ENCODE measurements around the gene ADGRB3. TPM values are rescaled to one million over a fixed set of nuclear protein-coding genes. Genes with fewer than 3 reads are reported as not detected.

The ADGRB3 gene
- polyA plus RNA-seq, 1 of the 3 experiments (the other 2 are of a cell fraction): 0.12 TPM

GRCh38 chr6:69007781-69008180, 372.7 kb downstream of the ADGRB3 start:
- Histone ChIP-seq H3K27me3 (ENCODE audit: insufficient read depth) (no peaks in the 10 kb centered on the region), H3F3A (replicated peaks; ENCODE audit: insufficient read depth) (no peaks in the 10 kb centered on the region), H3K4me2 (no peak overlapping the region), H3K36me3 (replicated peaks in 1 of 2; ENCODE audit: control insufficient read depth in 1 of 2, insufficient read depth in 2 of 2, low read length in 1 of 2) (no peaks in the 10 kb centered on the region), H3K9me3 (no peaks in the 10 kb centered on the region), H4K20me1 (ENCODE audit: insufficient read depth) (no peaks in the 10 kb centered on the region), H3K9ac (no peak overlapping the region), H2AFZ (ENCODE audit: low read depth) (no peak overlapping the region), H3K4me1 (ENCODE audit: control insufficient read depth in 1 of 2, insufficient read depth in 2 of 2, low read depth in 1 of 2, low read length in 1 of 2) (peaks cover 0 to under 1% of the 10 kb centered on the region in 2 experiments; a peak in 1 of 4 replicates), H3K4me3 (ENCODE audit: low read depth in 2 of 2, low read length in 1 of 2) (no peak overlapping the region), H3K9me2 (no peaks in the 10 kb centered on the region), H3K27ac (ENCODE audit: low read depth in 2 of 2, low read length in 1 of 2) (no peak overlapping the region), H3K79me2 (ENCODE audit: insufficient read depth) (no peaks in the 10 kb centered on the region)
- no peak for TF ChIP-seq MAX (IDR thresholded peaks at IDR 0.05; ENCODE audit: low read depth)
- TF ChIP-seq IRF3 (IDR thresholded peaks at IDR 0.05; ENCODE audit: low read depth, low read length): no peak
- no peak for TF ChIP-seq RCOR1 (IDR thresholded peaks at IDR 0.05; ENCODE audit: low read length)
- no peak for TF ChIP-seq EZH2phosphoT487 (IDR thresholded peaks at IDR 0.05; ENCODE audit: borderline replicate concordance, low read depth)
- no peak for TF ChIP-seq NRF1 (IDR thresholded peaks at IDR 0.05; ENCODE audit: low read depth, low read length)
- no peak for TF ChIP-seq NFIC (IDR thresholded peaks at IDR 0.05; ENCODE audit: borderline replicate concordance)
- no peak for TF ChIP-seq USF2 (IDR thresholded peaks at IDR 0.05; ENCODE audit: borderline replicate concordance, low read depth, low read length)
- no peak for TF ChIP-seq FOXJ3 (CRISPR knock-in tag; IDR thresholded peaks at IDR 0.05)
- TF ChIP-seq MEF2A (IDR thresholded peaks at IDR 0.05; ENCODE audit: borderline replicate concordance, low read depth): no peak
- TF ChIP-seq GABPA (IDR thresholded peaks at IDR 0.05; ENCODE audit: low read depth): no peak
- TF ChIP-seq POLR2AphosphoS5 (IDR thresholded peaks at IDR 0.05; ENCODE audit: low read depth, low read length): no peak
- TF ChIP-seq ELF1 (IDR thresholded peaks at IDR 0.05): no peak
- no peak for DNase-seq
- CTCF ChIA-PET: interaction anchor here (0.9 kb wide), 1 partner anchor 504 kb away, joined by 3 read pairs; no protein-coding TSS in a partner anchor
- WGBS (ENCODE audit: low lambda C conversion rate): 16% methylated on average over 3 of the region's 3 CpGs
- POLR2A ChIA-PET: no interaction called here

GRCh38 chr6:69012211-69012610, 377.1 kb downstream of the ADGRB3 start:
- CTCF ChIA-PET: no interaction called here
- Histone ChIP-seq H3K27me3 (ENCODE audit: insufficient read depth) (no peaks in the 10 kb centered on the region), H3K4me1 (ENCODE audit: control insufficient read depth in 1 of 2, insufficient read depth in 2 of 2, low read depth in 1 of 2, low read length in 1 of 2) (peaks cover 0 to 2% of the 10 kb centered on the region in 2 experiments; a peak in 2 of 4 replicates), H3K4me2 (no peak overlapping the region), H3F3A (replicated peaks; ENCODE audit: insufficient read depth) (no peaks in the 10 kb centered on the region), H3K36me3 (replicated peaks in 1 of 2; ENCODE audit: control insufficient read depth in 1 of 2, insufficient read depth in 2 of 2, low read length in 1 of 2) (no peaks in the 10 kb centered on the region), H3K79me2 (ENCODE audit: insufficient read depth) (no peaks in the 10 kb centered on the region), H3K9me3 (no peaks in the 10 kb centered on the region), H4K20me1 (ENCODE audit: insufficient read depth) (no peaks in the 10 kb centered on the region), H2AFZ (ENCODE audit: low read depth) (no peak overlapping the region), H3K4me3 (ENCODE audit: low read depth in 2 of 2, low read length in 1 of 2) (no peak overlapping the region), H3K9ac (no peak overlapping the region), H3K9me2 (no peaks in the 10 kb centered on the region), H3K27ac (ENCODE audit: low read depth in 2 of 2, low read length in 1 of 2) (no peak overlapping the region)
- POLR2A ChIA-PET: no interaction called here
- WGBS (ENCODE audit: low lambda C conversion rate): 24% methylated on average over 2 of the region's 2 CpGs
- no peak for DNase-seq
- TF ChIP-seq NFIC (IDR thresholded peaks at IDR 0.05; ENCODE audit: borderline replicate concordance) (no peak), NRF1 (IDR thresholded peaks at IDR 0.05; ENCODE audit: low read depth, low read length) (no peak), SMC3 (IDR thresholded peaks at IDR 0.05; ENCODE audit: low read depth, low read length) (no peak), TAF1 (IDR thresholded peaks at IDR 0.05; ENCODE audit: borderline replicate concordance, low read depth, low read length) (no peak), FOXJ3 (CRISPR knock-in tag; IDR thresholded peaks at IDR 0.05) (no peak), REST (IDR thresholded peaks at IDR 0.05; ENCODE audit: low read depth, low read length) (no peak), USF1 (IDR thresholded peaks at IDR 0.05; ENCODE audit: borderline replicate concordance, low read depth) (no peak), EP300 (IDR thresholded peaks at IDR 0.05; ENCODE audit: borderline replicate concordance in 1 of 2, low read depth in 1 of 2, low read length in 1 of 2) (no peak), GATA2 (CRISPR knock-in tag; IDR thresholded peaks at IDR 0.05) (no peak)
